Activated naive CD4-positive, alpha-beta T cell treated with anti-CD3 and anti-CD28 coated beads, Interleukin-2, amount 10 ng/mL, durations not matched to agents 5 hours and 36 hours (primary cell): ENCODE results near the gene ALKBH2. TPM values are rescaled to one million over a fixed set of nuclear protein-coding genes. Genes with fewer than 3 reads are reported as not detected.

ENCODE experiments used
- total RNA-seq, 2 experiments: library from RNA; stranded (reverse); gene quantifications; one replicate each; pipeline ENCODE4 v1.2.3, GENCODE V29; 2021

Gene ALKBH2
- total RNA-seq = 10 to 100 TPM; 12.5 to 12.8 TPM

DNA sequence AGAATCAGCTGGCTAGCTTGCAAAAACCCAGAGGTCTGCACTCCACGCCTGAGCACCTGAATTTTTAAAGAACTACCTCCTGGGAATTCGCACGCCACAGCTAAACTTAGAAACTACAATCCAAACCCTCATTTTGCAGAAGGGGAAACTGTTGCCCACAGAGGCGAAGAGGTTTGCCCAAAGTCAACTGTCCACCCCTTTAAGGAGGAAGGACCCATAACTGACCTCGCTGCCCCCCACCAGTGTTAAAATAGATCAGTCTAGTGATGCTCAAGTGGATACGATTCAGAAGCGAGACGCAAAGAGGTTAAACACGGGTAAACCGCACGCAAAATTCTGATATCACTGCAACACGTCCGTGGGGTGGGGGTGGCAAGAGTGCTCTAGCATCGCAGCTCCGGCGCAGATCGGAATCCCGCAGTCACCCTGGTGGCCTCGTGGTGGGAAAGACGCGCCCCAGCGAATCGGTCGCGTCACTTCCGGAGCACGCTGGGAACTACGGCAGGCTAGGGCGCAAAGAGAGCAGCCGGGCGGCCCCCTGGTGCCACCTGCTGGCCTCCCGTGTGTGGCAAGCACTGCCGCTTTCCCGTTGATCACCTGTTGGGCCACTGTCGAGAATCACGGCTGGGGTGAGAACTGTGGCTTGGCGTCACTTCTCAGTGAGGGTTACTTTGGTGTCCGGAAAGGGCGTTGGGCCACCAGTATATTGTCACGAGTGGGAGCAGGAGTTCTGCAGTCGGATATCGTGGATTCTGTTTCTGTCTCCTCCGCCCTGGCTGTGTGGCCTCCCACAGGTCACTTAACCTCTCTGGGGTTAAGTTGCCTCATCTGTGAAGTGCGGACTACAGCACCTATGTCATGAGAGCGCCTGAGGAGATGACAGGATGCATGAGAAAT is at the start of gene ALKBH2:
ALKBH2 (minus strand) TSS at position 451 of the 897 bp plus-strand sequence. CDS start 686 bp downstream, outside the sequence.

DNA sequence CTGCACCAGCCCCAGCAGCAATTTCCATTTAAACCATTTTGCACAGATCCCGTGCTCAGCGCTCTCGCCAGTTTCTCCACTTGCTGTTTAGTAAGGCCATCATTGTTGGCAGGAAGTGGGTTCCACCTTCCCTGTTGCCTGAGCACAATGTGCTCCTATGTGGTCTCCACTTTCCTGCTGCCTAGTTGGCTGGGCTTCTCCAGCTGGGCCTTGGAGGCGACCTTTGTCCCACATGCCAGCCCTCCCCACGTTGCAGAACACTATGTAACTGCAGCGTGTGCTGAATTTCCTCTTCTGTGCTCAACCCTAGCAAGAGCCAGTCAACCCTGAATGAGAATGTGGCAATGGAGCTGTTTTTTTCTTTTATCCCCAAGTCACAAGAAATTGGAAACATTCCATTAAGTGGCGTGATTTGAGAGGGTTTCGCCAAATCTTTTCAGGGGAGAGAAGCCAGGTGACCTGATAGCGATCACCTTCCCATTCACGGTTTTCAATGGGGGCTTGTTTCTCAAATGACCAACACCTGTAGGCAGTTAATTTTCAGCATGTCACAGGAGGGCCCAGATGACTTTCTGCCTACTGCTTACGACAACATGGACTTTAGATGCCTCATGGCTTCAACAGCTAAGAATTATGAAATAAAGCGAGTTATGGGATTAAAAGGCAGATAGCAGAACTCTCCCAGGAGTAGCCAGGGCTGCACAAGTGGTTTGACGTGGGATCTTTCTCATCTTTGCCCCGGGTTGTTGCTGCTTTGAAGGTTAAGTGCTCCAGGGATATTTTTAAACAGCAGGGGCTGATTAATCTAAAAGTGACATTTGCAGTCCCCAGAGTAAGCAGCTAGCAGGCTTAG is 22.7 kb upstream of the ALKBH2 start, which contains the start of gene ACACB:
ACACB (plus strand) TSS at position 830 of the 853 bp plus-strand sequence. CDS start 22,819 bp downstream, outside the sequence.

DNA sequence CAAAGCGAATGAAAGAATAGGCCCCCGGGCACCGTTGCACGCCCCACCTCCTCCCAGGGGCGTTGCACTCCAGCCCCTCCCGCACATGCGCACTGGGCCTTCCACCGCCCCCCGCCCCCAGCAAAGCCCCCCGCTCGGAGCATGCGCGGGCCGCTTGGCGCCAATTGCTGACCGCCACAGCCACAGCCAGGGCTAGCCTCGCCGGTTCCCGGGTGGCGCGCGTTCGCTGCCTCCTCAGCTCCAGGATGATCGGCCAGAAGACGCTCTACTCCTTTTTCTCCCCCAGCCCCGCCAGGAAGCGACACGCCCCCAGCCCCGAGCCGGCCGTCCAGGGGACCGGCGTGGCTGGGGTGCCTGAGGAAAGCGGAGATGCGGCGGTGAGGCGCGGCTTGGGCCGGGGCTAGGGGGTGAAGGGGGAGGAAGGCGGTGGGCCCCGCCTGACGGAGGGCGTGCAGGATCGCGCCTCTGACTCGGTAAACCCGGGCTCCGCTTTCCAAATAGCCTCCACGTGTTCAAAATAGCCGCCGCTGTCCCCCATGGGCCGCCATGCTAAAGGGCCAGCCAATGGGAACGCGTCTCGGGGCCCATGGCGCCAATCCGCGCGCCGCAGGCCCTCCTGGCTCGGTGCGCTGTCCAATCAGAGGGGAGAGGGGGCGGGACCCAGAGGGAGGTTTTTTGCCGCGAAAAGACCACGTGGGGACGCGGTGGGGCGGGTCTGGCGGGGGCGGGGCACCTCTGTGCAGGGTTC is 4.3 kb upstream of the ALKBH2 start, which contains the start of gene UNG:
UNG (plus strand) TSS at position 163 of the 748 bp plus-strand sequence; CDS start at position 246, 83 bp downstream.

DNA sequence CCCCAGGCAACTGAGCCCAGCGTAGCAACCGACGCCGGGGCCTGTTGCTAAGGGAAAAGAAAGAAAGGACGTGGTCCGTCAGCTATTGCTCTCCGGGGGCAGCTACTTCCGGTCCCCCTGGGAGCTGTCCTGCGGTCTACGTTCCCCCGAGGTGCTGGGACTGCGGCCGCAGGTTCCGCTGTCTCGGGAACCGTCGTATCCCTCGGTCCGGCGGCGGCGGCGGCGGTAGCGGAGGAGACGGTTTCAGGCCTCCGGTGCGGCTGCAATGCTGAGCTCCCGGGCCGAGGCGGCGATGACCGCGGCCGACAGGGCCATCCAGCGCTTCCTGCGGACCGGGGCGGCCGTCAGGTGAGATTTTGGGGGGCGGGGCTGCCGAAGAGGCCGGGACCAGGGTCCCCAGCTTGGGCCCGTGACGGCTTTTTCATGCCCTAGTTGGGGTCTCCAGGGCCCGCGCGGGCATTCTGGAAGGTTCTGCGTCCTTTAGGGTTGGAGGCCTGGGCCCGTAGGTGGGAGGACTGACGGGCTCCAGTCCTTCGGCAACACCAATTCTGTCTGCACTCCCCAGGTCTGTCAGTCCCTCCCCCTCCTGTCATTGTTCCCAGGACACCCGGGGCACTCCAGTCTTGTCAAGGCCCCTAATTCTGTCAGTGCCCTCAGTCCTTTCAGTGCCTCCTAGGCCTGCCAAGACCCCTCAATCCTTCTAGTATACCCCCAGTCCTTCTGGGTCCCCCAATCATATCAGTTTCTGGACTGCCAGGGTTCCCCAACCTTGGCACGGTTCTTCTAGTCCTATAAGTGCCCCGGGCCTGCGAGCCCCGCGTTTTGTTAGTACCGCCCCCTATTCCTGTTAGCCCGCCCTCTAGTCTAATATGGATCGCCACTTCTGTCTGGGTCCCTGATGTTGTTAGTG is 40.6 kb downstream of the ALKBH2 start, which contains the start of gene USP30:
USP30 (plus strand) TSS at position 163 of the 910 bp plus-strand sequence; CDS start at position 266, 103 bp downstream.

Other genes with a start within 250 kb of the ALKBH2 start
- 10 to 100 TPM; 23.8 to 25.4 TPM for gene SSH1, start 235.9 kb downstream of the ALKBH2 start, total RNA-seq
- gene DAO, start 213.4 kb downstream of the ALKBH2 start, total RNA-seq = not detected
- gene SVOP, start 72.4 kb downstream of the ALKBH2 start, total RNA-seq = not detected
- gene USP30, start 40.9 kb downstream of the ALKBH2 start, total RNA-seq = 1 to 10 TPM; 5.6 to 9.7 TPM
- gene UNG, start 4.1 kb upstream of the ALKBH2 start, total RNA-seq = 10 to 100 TPM; 35.3 to 41.3 TPM
- 10 to 100 TPM; 10.8 to 12.1 TPM for gene ACACB, start 23.1 kb upstream of the ALKBH2 start, total RNA-seq
- not detected for gene FOXN4, start 215.8 kb upstream of the ALKBH2 start, total RNA-seq